DMS153 treated with DMSO at 0.1 percent for 48 hours (cell line): Measurements from ENCODE around the gene DENND1A.
"Not testable (repeated sequence)": the region's sequence is repeated elsewhere in the genome, so short reads cannot be mapped to it uniquely, and the experiment has no call there.

Experiments
- DNase-seq: peaks from one replicate; lab custom pipeline; 2025; ENCODE audit not compliant: unreplicated experiment; lab: John Stamatoyannopoulos, UW

DENND1A gene

GRCh38 chr9:123406691-123407216, 523.2 kb downstream of the DENND1A start:
- peak; percentile 25 for DNase-seq

- no peak for DNase-seq
Observed at GRCh38 chr9:123406016-123406415, 523.9 kb downstream of the DENND1A start.

- DNase-seq = no peak
Observed at GRCh38 chr9:123402981-123403509, 526.9 kb downstream of the DENND1A start.

GRCh38 chr9:123401879-123402513, 527.9 kb downstream of the DENND1A start:
- DNase-seq = peak; percentile 10

- DNase-seq = no peak
Observed at GRCh38 chr9:123400926-123401503, 528.9 kb downstream of the DENND1A start.

- no peak for DNase-seq
Observed at GRCh38 chr9:123399803-123400378, 530.0 kb downstream of the DENND1A start.

- not testable (repeated sequence) for DNase-seq
Observed at GRCh38 chr9:123398938-123399337, 531.0 kb downstream of the DENND1A start.

- no peak for DNase-seq
Observed at GRCh38 chr9:123397975-123398374, 532.0 kb downstream of the DENND1A start.

GRCh38 chr9:123395689-123396511, 534.0 kb downstream of the DENND1A start:
- peak; percentile 74 for DNase-seq

- peak; percentile 74 for DNase-seq
Observed at GRCh38 chr9:123395276-123395688, 534.6 kb downstream of the DENND1A start.

GRCh38 chr9:123394291-123395235, 535.4 kb downstream of the DENND1A start:
- no peak for DNase-seq

- no peak for DNase-seq
Observed at GRCh38 chr9:123392802-123393201, 537.1 kb downstream of the DENND1A start.

- no peak for DNase-seq
Observed at GRCh38 chr9:123391946-123392345, 538.0 kb downstream of the DENND1A start.

- no peak for DNase-seq
Observed at GRCh38 chr9:123391233-123391632, 538.7 kb downstream of the DENND1A start.

GRCh38 chr9:123390337-123391135, 539.4 kb downstream of the DENND1A start:
- DNase-seq = no peak

GRCh38 chr9:123389698-123390097, 540.2 kb downstream of the DENND1A start:
- no peak for DNase-seq

- no peak for DNase-seq
Observed at GRCh38 chr9:123389070-123389469, 540.9 kb downstream of the DENND1A start.

- DNase-seq = no peak
Observed at GRCh38 chr9:123387686-123388085, 542.2 kb downstream of the DENND1A start.

- no peak for DNase-seq
Observed at GRCh38 chr9:123383512-123384170, 546.3 kb downstream of the DENND1A start.
